NB4 (cell line): ENCODE results near the gene TMEM214.

Experiments used
- DNase-seq: peaks from one replicate; pipeline ENCODE4 v3.0.0; 2010; ENCODE audit warnings: low read depth
- H3K4me3 ChIP-seq: one replicate; pipeline ENCODE4 v1.5.1; 2011; ENCODE audit warnings: mild to moderate bottlenecking, low read depth, low read length, moderate library complexity
- MYC ChIP-seq: IDR thresholded peaks from 2 replicates; pipeline ENCODE4 v1.6.1; 2011; ENCODE audit warnings: low read depth, low read length

TMEM214 gene

DNA sequence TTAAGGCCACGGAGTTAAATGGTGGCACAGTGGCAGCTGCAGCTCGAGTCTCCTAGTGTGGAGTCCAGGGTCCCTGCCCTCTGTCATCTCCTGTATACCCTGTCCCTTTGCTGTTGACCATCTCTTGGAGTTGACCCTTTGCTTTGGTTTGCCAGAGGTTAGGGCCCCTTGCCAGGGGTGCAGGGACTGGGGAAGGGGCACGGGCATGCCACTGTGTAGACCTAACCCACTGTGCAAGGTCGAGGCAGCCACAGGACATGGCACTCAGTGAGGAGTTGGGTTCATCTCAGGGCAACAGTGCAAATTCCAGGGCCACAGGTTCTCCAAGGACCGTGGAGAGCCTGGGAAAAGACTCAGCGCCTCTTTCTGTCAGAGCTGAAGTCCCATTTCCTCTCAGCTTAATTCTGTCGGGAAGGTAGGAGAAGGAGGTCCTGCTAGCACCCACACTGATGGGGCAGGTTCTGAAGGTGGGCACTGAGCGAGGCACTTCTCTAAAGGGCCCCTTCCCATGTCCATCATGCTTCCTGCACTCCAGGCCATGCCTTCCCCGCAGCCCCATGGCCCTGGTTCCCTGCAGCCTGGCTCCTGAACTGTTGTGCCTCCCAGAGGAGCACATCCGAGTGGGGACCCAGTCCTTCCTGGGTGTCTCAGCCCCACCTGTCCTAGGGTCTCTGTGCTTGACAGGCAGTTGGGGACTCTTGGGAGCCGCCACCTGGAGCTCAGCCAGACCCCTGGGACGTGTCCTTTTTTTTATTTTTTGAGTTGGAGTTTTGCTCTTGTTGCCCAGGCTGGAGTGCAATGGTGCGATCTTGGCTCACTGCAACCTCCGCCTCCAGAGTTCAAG lies 56.6 kb downstream of the TMEM214 start:
- H3K4me3 ChIP-seq = no peak overlapping the region
- no peak for DNase-seq
- no peak for TF ChIP-seq MYC
